Raji (cell line): ENCODE measurements around the gene GDF3.

Experiments
- POLR2A ChIP-seq: IDR thresholded peaks from 2 replicates; pipeline ENCODE4 v1.6.1; 2011; ENCODE audit warnings: low read depth, low read length, control low read depth; ENCODE audit not compliant: insufficient read depth

GDF3 gene

GRCh38 chr12:7679251-7680045 is 16.1 kb downstream of the GDF3 start:
- TF ChIP-seq POLR2A, result no peak

- TF ChIP-seq POLR2A, result no peak
Measured at GRCh38 chr12:7678744-7679143, 16.8 kb downstream of the GDF3 start.

GRCh38 chr12:7668171-7668570 is 27.4 kb downstream of the GDF3 start:
- no peak for TF ChIP-seq POLR2A

- TF ChIP-seq POLR2A, result no peak
Measured at GRCh38 chr12:7667125-7667524, 28.4 kb downstream of the GDF3 start.

GRCh38 chr12:7666595-7666994 is 29.0 kb downstream of the GDF3 start:
- TF ChIP-seq POLR2A, result no peak

GRCh38 chr12:7661741-7662140 is 33.8 kb downstream of the GDF3 start:
- no peak for TF ChIP-seq POLR2A

GRCh38 chr12:7656121-7656520 is 39.5 kb downstream of the GDF3 start:
- no peak for TF ChIP-seq POLR2A

- no peak for TF ChIP-seq POLR2A
Measured at GRCh38 chr12:7650091-7650490, 45.5 kb downstream of the GDF3 start.

- TF ChIP-seq POLR2A, result no peak
Measured at GRCh38 chr12:7647071-7647470, 48.5 kb downstream of the GDF3 start.

- no peak for TF ChIP-seq POLR2A
Measured at GRCh38 chr12:7646178-7646475, 49.4 kb downstream of the GDF3 start.

- no peak for TF ChIP-seq POLR2A
Measured at GRCh38 chr12:7645395-7646177, 50.0 kb downstream of the GDF3 start.

- TF ChIP-seq POLR2A, result no peak
Measured at GRCh38 chr12:7642876-7643309, 52.7 kb downstream of the GDF3 start.

GRCh38 chr12:7642287-7642686 is 53.3 kb downstream of the GDF3 start:
- no peak for TF ChIP-seq POLR2A
